ENCODE measurements around the gene WWC2.

The WWC2 gene

GRCh38 chr4:183295711-183296110 is 196.7 kb downstream of the WWC2 start:
- TF ChIP-seq, protein P1, sequence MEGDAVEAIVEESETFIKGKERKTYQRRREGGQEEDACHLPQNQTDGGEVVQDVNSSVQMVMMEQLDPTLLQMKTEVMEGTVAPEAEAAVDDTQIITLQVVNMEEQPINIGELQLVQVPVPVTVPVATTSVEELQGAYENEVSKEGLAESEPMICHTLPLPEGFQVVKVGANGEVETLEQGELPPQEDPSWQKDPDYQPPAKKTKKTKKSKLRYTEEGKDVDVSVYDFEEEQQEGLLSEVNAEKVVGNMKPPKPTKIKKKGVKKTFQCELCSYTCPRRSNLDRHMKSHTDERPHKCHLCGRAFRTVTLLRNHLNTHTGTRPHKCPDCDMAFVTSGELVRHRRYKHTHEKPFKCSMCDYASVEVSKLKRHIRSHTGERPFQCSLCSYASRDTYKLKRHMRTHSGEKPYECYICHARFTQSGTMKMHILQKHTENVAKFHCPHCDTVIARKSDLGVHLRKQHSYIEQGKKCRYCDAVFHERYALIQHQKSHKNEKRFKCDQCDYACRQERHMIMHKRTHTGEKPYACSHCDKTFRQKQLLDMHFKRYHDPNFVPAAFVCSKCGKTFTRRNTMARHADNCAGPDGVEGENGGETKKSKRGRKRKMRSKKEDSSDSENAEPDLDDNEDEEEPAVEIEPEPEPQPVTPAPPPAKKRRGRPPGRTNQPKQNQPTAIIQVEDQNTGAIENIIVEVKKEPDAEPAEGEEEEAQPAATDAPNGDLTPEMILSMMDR (conservative IDR thresholded peaks at IDR 0.05; ENCODE audit: low read length): no peak
- DNase-seq (ENCODE audit: low read depth): no peak

GRCh38 chr4:183297675-183298074 is 198.6 kb downstream of the WWC2 start:
- DNase-seq (ENCODE audit: low read depth): no peak
- TF ChIP-seq, protein P1 (conservative IDR thresholded peaks at IDR 0.05; ENCODE audit: low read length): no peak
- H3K4me3 ChIP-seq (ENCODE audit: low read length): no peak overlapping the region

More at GRCh38 chr4:183295711-183296110, 196.7 kb downstream of the WWC2 start:
- H3K4me3 ChIP-seq (ENCODE audit: low read length): no peak overlapping the region

DNA sequence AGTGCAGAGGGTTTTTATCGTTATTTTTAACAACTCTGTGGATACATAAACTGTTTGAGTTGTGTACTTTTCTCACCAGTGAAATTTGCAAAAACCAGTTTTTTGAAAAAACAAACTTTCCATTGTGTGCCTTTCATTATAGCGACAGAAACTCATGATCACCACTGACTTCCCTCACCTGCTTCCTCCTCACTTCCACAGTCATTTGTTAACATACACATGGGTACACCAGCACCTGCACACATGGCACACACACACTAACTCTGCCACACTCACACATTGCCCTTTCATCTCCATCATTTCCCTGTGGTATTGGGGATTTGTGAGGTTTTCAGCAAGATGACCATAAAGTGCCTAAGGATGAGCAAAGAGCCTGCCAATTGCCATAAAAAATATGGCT is 200.4 kb downstream of the WWC2 start:
- H3K4me3 ChIP-seq (ENCODE audit: low read length): no peak overlapping the region
- TF ChIP-seq, protein P1 (conservative IDR thresholded peaks at IDR 0.05; ENCODE audit: low read length): no peak
- DNase-seq (ENCODE audit: low read depth): no peak

DNA sequence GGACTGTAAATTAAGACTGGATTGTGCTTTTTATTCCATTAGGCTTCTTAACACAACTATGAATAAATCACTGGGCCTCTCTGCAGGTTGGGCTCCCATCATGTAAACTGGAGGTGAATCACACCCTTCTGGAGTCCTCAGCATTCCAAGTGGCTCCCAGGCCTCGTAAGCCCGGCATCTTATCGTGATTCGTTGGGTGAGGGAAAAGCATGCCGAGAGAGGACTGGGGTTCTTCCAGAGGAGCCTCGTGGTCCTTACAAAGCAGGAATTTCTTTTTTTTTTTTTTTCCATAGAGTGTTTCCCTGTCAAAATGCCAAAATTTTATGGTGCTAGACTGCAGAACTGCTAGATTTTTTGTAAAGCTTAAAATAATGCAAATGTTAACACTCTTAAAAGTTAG is 201.0 kb downstream of the WWC2 start:
- TF ChIP-seq, protein P1 (conservative IDR thresholded peaks at IDR 0.05; ENCODE audit: low read length): no peak
- no peak overlapping the region for H3K4me3 ChIP-seq (ENCODE audit: low read length)
- DNase-seq (ENCODE audit: low read depth): no peak

GRCh38 chr4:183300655-183301054 is 201.6 kb downstream of the WWC2 start:
- TF ChIP-seq, protein P1 (conservative IDR thresholded peaks at IDR 0.05; ENCODE audit: low read length): no peak
- H3K4me3 ChIP-seq (ENCODE audit: low read length): no peak overlapping the region
- no peak for DNase-seq (ENCODE audit: low read depth)

DNA sequence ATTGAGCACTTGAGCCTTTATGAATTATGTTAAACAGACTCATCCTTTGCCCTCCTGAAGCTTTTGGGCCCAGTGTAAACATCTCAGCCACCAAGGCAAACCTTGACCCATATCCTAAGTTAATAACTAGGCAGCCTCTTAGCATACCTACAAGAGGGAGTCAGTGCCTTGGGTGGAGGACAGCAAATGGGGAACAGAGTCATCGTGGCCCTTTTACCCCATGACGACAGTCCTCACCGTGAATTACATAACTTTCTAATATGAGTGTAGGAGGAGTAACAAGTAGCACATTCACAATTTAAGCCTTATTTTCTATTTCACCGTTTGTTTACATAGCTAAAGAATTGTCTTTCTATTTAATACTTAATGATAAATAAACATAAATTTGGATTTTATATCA is 204.2 kb downstream of the WWC2 start:
- no peak overlapping the region for H3K4me3 ChIP-seq (ENCODE audit: low read length)
- TF ChIP-seq, protein P1 (conservative IDR thresholded peaks at IDR 0.05; ENCODE audit: low read length): no peak
- DNase-seq (ENCODE audit: low read depth): no peak

DNA sequence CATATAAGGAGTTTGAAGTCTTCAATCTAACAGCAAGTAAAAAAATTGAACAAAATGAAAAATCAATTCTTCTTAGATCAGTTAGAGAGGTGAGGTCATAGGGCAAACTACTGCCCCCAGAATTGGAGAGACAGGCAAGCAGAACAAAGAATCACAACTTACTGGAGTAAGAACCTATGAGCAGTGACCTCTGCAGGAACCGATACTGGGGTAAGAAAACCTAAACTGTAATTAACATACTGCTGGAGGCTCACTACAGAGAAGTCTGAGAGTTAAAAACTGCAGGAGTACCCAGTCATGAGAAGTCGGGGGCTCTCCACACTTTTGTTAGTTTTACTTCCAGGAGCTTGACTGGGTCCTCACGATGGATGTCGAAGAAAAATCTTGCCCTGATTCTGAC is 205.0 kb downstream of the WWC2 start:
- no peak overlapping the region for H3K4me3 ChIP-seq (ENCODE audit: low read length)
- no peak for DNase-seq (ENCODE audit: low read depth)
- TF ChIP-seq, protein P1 (conservative IDR thresholded peaks at IDR 0.05; ENCODE audit: low read length): no peak
